GM12874 (cell line): ENCODE results near the gene CTNNBIP1.

Experiments used
- CTCF ChIP-seq: IDR thresholded peaks from 2 replicates; pipeline ENCODE4 v1.5.1; 2011; ENCODE audit warnings: low read depth, mild to moderate bottlenecking, control low read depth, low read length, moderate library complexity; ENCODE audit not compliant: insufficient read depth

The CTNNBIP1 gene

GRCh38 chr1:9870572-9870971 lies 39.5 kb downstream of the CTNNBIP1 start:
- no peak for TF ChIP-seq CTCF

- no peak for TF ChIP-seq CTCF
These were observed 40.2 kb downstream of the CTNNBIP1 start for GRCh38 chr1:9869831-9870251.

- no peak for TF ChIP-seq CTCF
These were observed 41.9 kb downstream of the CTNNBIP1 start for GRCh38 chr1:9868244-9868590.

GRCh38 chr1:9867408-9868243 lies 42.4 kb downstream of the CTNNBIP1 start:
- peak; percentile 96 for TF ChIP-seq CTCF

- no peak for TF ChIP-seq CTCF
These were observed 43.2 kb downstream of the CTNNBIP1 start for GRCh38 chr1:9866836-9867235.

- TF ChIP-seq CTCF, result no peak
These were observed 44.3 kb downstream of the CTNNBIP1 start for GRCh38 chr1:9865724-9866123.

DNA sequence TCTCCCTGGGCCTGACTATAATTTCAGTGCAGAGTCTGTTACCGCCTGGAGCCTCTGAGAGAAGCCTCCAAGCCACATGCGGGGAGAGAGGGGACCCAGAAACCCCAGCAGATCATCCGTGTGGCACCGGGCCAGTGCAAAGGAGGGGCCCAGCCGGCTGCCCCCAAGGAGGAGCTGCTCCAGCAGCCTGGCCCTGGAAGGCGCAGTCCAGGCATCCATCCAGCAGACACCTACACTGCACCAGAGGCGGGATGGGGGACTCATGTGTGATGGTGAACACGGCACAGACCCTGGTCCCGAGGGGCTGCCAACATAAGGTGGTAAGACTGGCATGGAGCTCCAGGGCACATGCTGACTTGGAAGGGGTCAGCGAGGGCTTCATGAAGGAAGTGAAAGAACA lies 46.7 kb downstream of the CTNNBIP1 start:
- no peak for TF ChIP-seq CTCF
